RWPE1 (cell line): ENCODE measurements around the gene OR4D10.

Source experiments
- CTCF ChIA-PET: fragments of 350-600 bp; sonication (Branson Sonifier 250); formaldehyde crosslinking; extraction: SDS; loops from one replicate; lab custom pipeline; 2021; lab: Yijun Ruan, JAX
- POLR2A ChIA-PET: fragments of 400-600 bp; formaldehyde crosslinking; extraction: SDS; loops from one replicate; lab custom pipeline; 2020; ENCODE audit warnings: antibody characterized with exemption; ENCODE audit not compliant: low non-redundant PET; lab: Yijun Ruan, JAX
- DNase-seq: peaks from one replicate; pipeline ENCODE4 v3.0.0; 2012; ENCODE audit warnings: low spot score
- H3K27ac ChIP-seq: fragments of 450-650 bp; 2 replicates; pipeline ENCODE4 v1.5.1; 2017
- CTCF ChIP-seq: fragments of 450-650 bp; conservative IDR thresholded peaks from 2 replicates; pipeline ENCODE4 v1.5.1; 2017; ENCODE audit warnings: low read depth, mild to moderate bottlenecking

Gene OR4D10

GRCh38 chr11:59475176-59475575 lies 2.1 kb downstream of the OR4D10 start:
- ChIA-PET POLR2A (no interaction called here), CTCF (no interaction called here)
- no peak overlapping the region for H3K27ac ChIP-seq
- DNase-seq, result no peak
- TF ChIP-seq CTCF, result no peak

- TF ChIP-seq CTCF, result no peak
- POLR2A ChIA-PET, result no interaction called here
- no peak overlapping the region for H3K27ac ChIP-seq
- CTCF ChIA-PET, result no interaction called here
- no peak for DNase-seq
These were observed 6.8 kb downstream of the OR4D10 start for GRCh38 chr11:59479906-59480305.

- DNase-seq, result no peak
- no peak overlapping the region for H3K27ac ChIP-seq
- ChIA-PET CTCF (no interaction called here), POLR2A (no interaction called here)
- no peak for TF ChIP-seq CTCF
These were observed 7.2 kb downstream of the OR4D10 start for GRCh38 chr11:59480359-59480758.

GRCh38 chr11:59501931-59502330 lies 28.8 kb downstream of the OR4D10 start:
- no peak for DNase-seq
- ChIA-PET POLR2A (no interaction called here), CTCF (no interaction called here)
- TF ChIP-seq CTCF, result no peak
- no peak overlapping the region for H3K27ac ChIP-seq

- no peak for TF ChIP-seq CTCF
- no peak for DNase-seq
- ChIA-PET POLR2A (no interaction called here), CTCF (no interaction called here)
- no peak within 1 kb of the TSS for H3K27ac ChIP-seq
These were observed 30.2 kb downstream of the OR4D10 start, which contains the start of gene OR4D11 for GRCh38 chr11:59503276-59503675. Gene OR4D11, plus strand, starts transcription at chr11:59503576. Its CDS starts 0 bp downstream, at chr11:59503576.

- CTCF ChIA-PET, result no interaction called here
- H3K27ac ChIP-seq, result no peak within 1 kb of the TSS
These were observed 38.0 kb downstream of the OR4D10 start, which contains the start of gene OR4D9 for GRCh38 chr11:59510941-59511589. Gene OR4D9, plus strand, starts transcription at chr11:59511539. Its CDS starts 3,374 bp downstream, at chr11:59514913.

More at GRCh38 chr11:59510941-59511589, 38.0 kb downstream of the OR4D10 start, which contains the start of gene OR4D9:
- no peak for TF ChIP-seq CTCF
- DNase-seq, result no peak
- POLR2A ChIA-PET, result no interaction called here
